Keratinocyte (primary cell): ENCODE measurements around the gene CCDC150. TPM values are rescaled to one million over a fixed set of nuclear protein-coding genes. Genes with fewer than 3 reads are reported as not detected.
"Not testable (repeated sequence)": the region's sequence is repeated elsewhere in the genome, so short reads cannot be mapped to it uniquely, and the experiment has no call there.

ENCODE experiments used
- DNase-seq: peaks from one replicate; pipeline ENCODE4 v3.0.0-alpha.2; 2011; ENCODE audit warnings: low read depth, missing footprints, low spot score
- FAIRE-seq: peaks from 2 replicates; lab custom pipeline; 2011; peaks lifted over from hg19 to GRCh38; lab: Jason Lieb, UNC
- H2AFZ ChIP-seq: 2 replicates; pipeline ENCODE4 v1.6.0; 2012; ENCODE audit warnings: low read length, control low read depth, inconsistent platforms; ENCODE audit not compliant: control insufficient read depth
- H3K27ac ChIP-seq: 2 replicates; pipeline ENCODE4 v1.5.1; 2011; ENCODE audit warnings: low read length; ENCODE audit not compliant: control insufficient read depth, insufficient read depth
- H3K27me3 ChIP-seq: 3 replicates; pipeline ENCODE4 v1.6.0; 2011; ENCODE audit warnings: low read length; ENCODE audit not compliant: control insufficient read depth, insufficient read depth; ENCODE audit errors: extremely low read depth
- H3K36me3 ChIP-seq, 2 experiments: 2 replicates in 1 of 2; 3 replicates in 1 of 2; pipeline ENCODE4 v1.5.1; 2011; ENCODE audit warnings: low read length in 2 of 2, mild to moderate bottlenecking in 1 of 2; ENCODE audit not compliant: control insufficient read depth in 2 of 2, insufficient read depth in 2 of 2; ENCODE audit errors: extremely low read depth in 1 of 2
- H3K4me1 ChIP-seq: 3 replicates; pipeline ENCODE4 v1.5.1; 2011; ENCODE audit warnings: low read length; ENCODE audit not compliant: control insufficient read depth, insufficient read depth; ENCODE audit errors: extremely low read depth
- H3K4me2 ChIP-seq: 3 replicates; pipeline ENCODE4 v1.6.0; 2011; ENCODE audit warnings: low read depth, low read length; ENCODE audit not compliant: control insufficient read depth, insufficient read depth; ENCODE audit errors: extremely low read depth
- H3K4me3 ChIP-seq, 3 experiments: fragments of 200-600 bp in 1 of 3; sonication (generic) in 1 of 3; 2 replicates in 2 of 3; 3 replicates in 1 of 3; pipeline ENCODE4 v1.5.1; 2011 to 2016; ENCODE audit warnings: low read length in 3 of 3, mild to moderate bottlenecking in 3 of 3, control low read depth in 2 of 3, inconsistent platforms in 1 of 3, low read depth in 1 of 3, mixed read lengths in 1 of 3, mixed run types in 1 of 3, moderate library complexity in 1 of 3; ENCODE audit not compliant: control insufficient read depth in 2 of 3, insufficient read depth in 2 of 3; ENCODE audit errors: extremely low read depth in 1 of 3
- H3K79me2 ChIP-seq: 2 replicates; pipeline ENCODE4 v1.6.0; 2012; ENCODE audit warnings: low read length; ENCODE audit not compliant: control insufficient read depth, insufficient read depth
- H3K9ac ChIP-seq: 3 replicates; pipeline ENCODE4 v1.6.0; 2011; ENCODE audit warnings: low read length; ENCODE audit not compliant: control insufficient read depth, insufficient read depth; ENCODE audit errors: extremely low read depth
- H3K9me1 ChIP-seq: 3 replicates; pipeline ENCODE4 v1.6.0; 2011; ENCODE audit warnings: low read length; ENCODE audit not compliant: control insufficient read depth, insufficient read depth; ENCODE audit errors: extremely low read depth
- H3K9me3 ChIP-seq: 2 replicates; pipeline ENCODE4 v1.5.1; 2012; ENCODE audit warnings: low read depth, low read length; ENCODE audit not compliant: control insufficient read depth
- H4K20me1 ChIP-seq: 3 replicates; pipeline ENCODE4 v1.6.0; 2011; ENCODE audit warnings: low read length; ENCODE audit not compliant: control insufficient read depth, insufficient read depth; ENCODE audit errors: extremely low read depth
- EZH2 ChIP-seq: IDR thresholded peaks from one replicate; pipeline ENCODE4 v1.6.1; 2012; ENCODE audit warnings: inconsistent platforms, mild to moderate bottlenecking, low read length, moderate library complexity
- dilution Hi-C: fragments of 300-500 bp; cut with MboI; formaldehyde crosslinking; loops from one replicate; pipeline ENCODE4 v1.7.0; 2020; ENCODE audit warnings: low sequenced_read_pairs; ENCODE audit not compliant: extremely low pct_ligation_motif_present
- polyA plus RNA-seq, 5 experiments: library from polyadenylated mRNA; depleted of rRNA in 3 of 5; stranded (reverse) in 3 of 5; stranded (forward) in 1 of 5; unstranded in 1 of 5; fragments of >200 nt; gene quantifications; 1 replicate in 1 of 5; 2 replicates in 3 of 5; 3 replicates in 1 of 5; pipeline versions ENCODE4 v1.2.1 to v1.2.3, GENCODE V29; 2011 to 2012; ENCODE audit warnings: missing spikeins in 2 of 5, low read depth in 1 of 5, low replicate concordance in 1 of 5
- TF ChIP-seq, protein P1 (sequence below), 3 experiments: IDR thresholded peaks in 1 of 3; conservative IDR thresholded peaks in 1 of 3; optimal IDR thresholded peaks in 1 of 3; 2 replicates in 2 of 3; 3 replicates in 1 of 3; pipeline versions ENCODE3 to v1.5.1; 2011; ENCODE audit warnings: low read length in 3 of 3, mild to moderate bottlenecking in 3 of 3, moderate library complexity in 2 of 3, control low read depth in 1 of 3, inconsistent platforms in 1 of 3; ENCODE audit not compliant: insufficient read depth in 2 of 3; ENCODE audit errors: extremely low read depth in 1 of 3

The CCDC150 gene
- polyA plus RNA-seq, 1 donor (not counting 4 experiments of a cell fraction or from before 2014, with no cell fraction given) = 5.0 TPM

GRCh38 chr2:196685792-196686191 is 46.3 kb downstream of the CCDC150 start:
- no peaks in the 10 kb centered on the region for H3K79me2 ChIP-seq
- H3K9ac ChIP-seq = no peak overlapping the region
- no peak overlapping the region for H3K4me2 ChIP-seq
- no peak for TF ChIP-seq EZH2
- TF ChIP-seq, protein P1, sequence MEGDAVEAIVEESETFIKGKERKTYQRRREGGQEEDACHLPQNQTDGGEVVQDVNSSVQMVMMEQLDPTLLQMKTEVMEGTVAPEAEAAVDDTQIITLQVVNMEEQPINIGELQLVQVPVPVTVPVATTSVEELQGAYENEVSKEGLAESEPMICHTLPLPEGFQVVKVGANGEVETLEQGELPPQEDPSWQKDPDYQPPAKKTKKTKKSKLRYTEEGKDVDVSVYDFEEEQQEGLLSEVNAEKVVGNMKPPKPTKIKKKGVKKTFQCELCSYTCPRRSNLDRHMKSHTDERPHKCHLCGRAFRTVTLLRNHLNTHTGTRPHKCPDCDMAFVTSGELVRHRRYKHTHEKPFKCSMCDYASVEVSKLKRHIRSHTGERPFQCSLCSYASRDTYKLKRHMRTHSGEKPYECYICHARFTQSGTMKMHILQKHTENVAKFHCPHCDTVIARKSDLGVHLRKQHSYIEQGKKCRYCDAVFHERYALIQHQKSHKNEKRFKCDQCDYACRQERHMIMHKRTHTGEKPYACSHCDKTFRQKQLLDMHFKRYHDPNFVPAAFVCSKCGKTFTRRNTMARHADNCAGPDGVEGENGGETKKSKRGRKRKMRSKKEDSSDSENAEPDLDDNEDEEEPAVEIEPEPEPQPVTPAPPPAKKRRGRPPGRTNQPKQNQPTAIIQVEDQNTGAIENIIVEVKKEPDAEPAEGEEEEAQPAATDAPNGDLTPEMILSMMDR (optimal IDR thresholded peaks at IDR 0.05 in 1 of 3, IDR thresholded peaks at IDR 0.05 in 1 of 3, conservative IDR thresholded peaks at IDR 0.05 in 1 of 3; ENCODE audit: extremely low read depth in 1 of 3, insufficient read depth in 2 of 3, low read length in 3 of 3) = no peak
- DNase-seq (no peak), FAIRE-seq (no peak)
- H3K27me3 ChIP-seq = no peaks in the 10 kb centered on the region
- no peaks in the 10 kb centered on the region for H3K4me1 ChIP-seq
- no peaks in the 10 kb centered on the region for H3K36me3 ChIP-seq
- H2AFZ ChIP-seq = no peak overlapping the region
- H3K9me3 ChIP-seq = no peaks in the 10 kb centered on the region
- no peak overlapping the region for H3K4me3 ChIP-seq
- H4K20me1 ChIP-seq = no peaks in the 10 kb centered on the region
- H3K27ac ChIP-seq = no peak overlapping the region
- dilution Hi-C loops = no loop called here
- no peaks in the 10 kb centered on the region for H3K9me1 ChIP-seq

- dilution Hi-C loops, H2AFZ ChIP-seq, H3K4me1 ChIP-seq, H3K9me1 ChIP-seq, H3K79me2 ChIP-seq, H3K4me3 ChIP-seq, H3K27ac ChIP-seq, H3K9me3 ChIP-seq, FAIRE-seq, H3K27me3 ChIP-seq, H3K9ac ChIP-seq, H3K4me2 ChIP-seq, H3K36me3 ChIP-seq, H4K20me1 ChIP-seq, DNase-seq: not testable (repeated sequence)
These were observed 47.2 kb downstream of the CCDC150 start for GRCh38 chr2:196686737-196687136.

DNA sequence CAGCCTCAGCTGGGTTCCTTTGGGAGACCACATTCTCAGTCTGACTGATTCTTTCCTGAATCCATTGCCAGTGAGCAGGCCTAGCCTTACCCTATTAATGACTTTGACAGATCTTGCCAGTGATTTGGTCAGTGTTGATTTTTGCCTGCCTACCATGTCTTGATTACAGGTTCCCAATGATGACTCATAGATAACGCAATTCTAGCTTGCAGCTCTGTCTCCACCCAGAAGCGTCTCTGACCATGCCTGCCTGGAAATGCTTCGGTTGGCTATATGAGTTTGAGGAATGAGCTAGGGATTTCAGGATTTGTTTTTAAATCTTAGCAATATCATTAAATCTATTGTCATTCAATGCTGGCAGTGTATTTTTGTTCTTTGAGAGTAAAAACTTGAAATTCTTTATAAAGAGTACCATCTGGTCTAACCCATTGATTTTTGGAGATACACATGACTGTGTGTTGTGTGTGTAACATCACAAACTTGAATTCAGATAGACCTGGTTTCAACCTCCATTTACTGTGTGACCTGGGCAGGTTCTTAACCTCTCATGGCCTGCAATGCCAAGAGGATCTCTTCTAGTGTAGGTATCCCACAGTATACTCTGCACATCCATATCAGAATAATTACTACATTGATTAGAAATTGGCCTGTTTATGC is 57.0 kb downstream of the CCDC150 start:
- H2AFZ ChIP-seq = no peak overlapping the region
- H3K27me3 ChIP-seq = no peaks in the 10 kb centered on the region
- TF ChIP-seq EZH2 = no peak
- TF ChIP-seq, protein P1 (optimal IDR thresholded peaks at IDR 0.05 in 1 of 3, IDR thresholded peaks at IDR 0.05 in 1 of 3, conservative IDR thresholded peaks at IDR 0.05 in 1 of 3; ENCODE audit: extremely low read depth in 1 of 3, insufficient read depth in 2 of 3, low read length in 3 of 3) = no peak
- FAIRE-seq (peak; percentile 86), DNase-seq (peak; percentile 45)
- H3K27ac ChIP-seq = peak overlapping the region; percentile 37
- H3K9me3 ChIP-seq = no peaks in the 10 kb centered on the region
- H3K4me1 ChIP-seq = peaks cover 7% of the 10 kb centered on the region
- no peaks in the 10 kb centered on the region for H3K79me2 ChIP-seq
- dilution Hi-C loops = no loop called here
- H3K4me2 ChIP-seq = peak overlapping the region; percentile 7
- H3K4me3 ChIP-seq = no peak overlapping the region
- H3K9ac ChIP-seq = no peak overlapping the region
- H3K36me3 ChIP-seq = no peaks in the 10 kb centered on the region
- no peaks in the 10 kb centered on the region for H3K9me1 ChIP-seq
- H4K20me1 ChIP-seq = no peaks in the 10 kb centered on the region
